Progenitor cell of endocrine pancreas (in vitro differentiated cells): Measurements from ENCODE around the gene LRMDA. TPM values are rescaled to one million over a fixed set of nuclear protein-coding genes. Genes with fewer than 3 reads are reported as not detected.

Experiments
- DNase-seq: peaks from one replicate; pipeline ENCODE4 v3.0.0; 2021; ENCODE audit warnings: low spot score; ENCODE audit not compliant: unreplicated experiment
- H3K27ac Mint-ChIP-seq: 2 replicates; pipeline ENCODE4 v1.8.0; 2021; ENCODE audit warnings: mild to moderate bottlenecking, moderate library complexity, mixed read lengths
- H3K27me3 Mint-ChIP-seq: 2 replicates; pipeline ENCODE4 v1.8.0; 2021; ENCODE audit warnings: mixed read lengths
- H3K36me3 Mint-ChIP-seq: 2 replicates; pipeline ENCODE4 v1.8.0; 2022; ENCODE audit warnings: mixed read lengths; ENCODE audit not compliant: insufficient read depth
- H3K4me1 Mint-ChIP-seq: 2 replicates; pipeline ENCODE4 v1.8.0; 2021; ENCODE audit warnings: low read depth, mixed read lengths
- H3K4me3 Mint-ChIP-seq: 2 replicates; pipeline ENCODE4 v1.8.0; 2021; ENCODE audit warnings: low read depth, mild to moderate bottlenecking, moderate library complexity, mixed read lengths
- H3K9me3 Mint-ChIP-seq: 2 replicates; pipeline ENCODE4 v1.8.0; 2021; ENCODE audit warnings: low read depth, mixed read lengths
- CTCF ChIP-seq: fragments of 200-600 bp; sonication (generic); IDR thresholded peaks from one replicate; pipeline ENCODE4 v1.5.0; 2021; ENCODE audit warnings: antibody characterized with exemption, mild to moderate bottlenecking; ENCODE audit not compliant: unreplicated experiment
- total RNA-seq: library from RNA; stranded (reverse); gene quantifications from 2 replicates; pipeline ENCODE4 v1.2.1, GENCODE V29; 2021

The LRMDA gene
- total RNA-seq, 1 donor from 2014 or later = 6.5 TPM

- peaks cover 8% of the 10 kb centered on the region for H3K36me3 Mint-ChIP-seq
- no peak overlapping the region for H3K4me3 Mint-ChIP-seq
- TF ChIP-seq CTCF = no peak
- no peak overlapping the region for H3K27ac Mint-ChIP-seq
- H3K27me3 Mint-ChIP-seq = no peaks in the 10 kb centered on the region
- peaks cover 31% of the 10 kb centered on the region for H3K9me3 Mint-ChIP-seq
- no peak for DNase-seq
- peaks cover 4% of the 10 kb centered on the region for H3K4me1 Mint-ChIP-seq
Observed at GRCh38 chr10:76257816-76258215, 826.4 kb downstream of the LRMDA start.

DNA sequence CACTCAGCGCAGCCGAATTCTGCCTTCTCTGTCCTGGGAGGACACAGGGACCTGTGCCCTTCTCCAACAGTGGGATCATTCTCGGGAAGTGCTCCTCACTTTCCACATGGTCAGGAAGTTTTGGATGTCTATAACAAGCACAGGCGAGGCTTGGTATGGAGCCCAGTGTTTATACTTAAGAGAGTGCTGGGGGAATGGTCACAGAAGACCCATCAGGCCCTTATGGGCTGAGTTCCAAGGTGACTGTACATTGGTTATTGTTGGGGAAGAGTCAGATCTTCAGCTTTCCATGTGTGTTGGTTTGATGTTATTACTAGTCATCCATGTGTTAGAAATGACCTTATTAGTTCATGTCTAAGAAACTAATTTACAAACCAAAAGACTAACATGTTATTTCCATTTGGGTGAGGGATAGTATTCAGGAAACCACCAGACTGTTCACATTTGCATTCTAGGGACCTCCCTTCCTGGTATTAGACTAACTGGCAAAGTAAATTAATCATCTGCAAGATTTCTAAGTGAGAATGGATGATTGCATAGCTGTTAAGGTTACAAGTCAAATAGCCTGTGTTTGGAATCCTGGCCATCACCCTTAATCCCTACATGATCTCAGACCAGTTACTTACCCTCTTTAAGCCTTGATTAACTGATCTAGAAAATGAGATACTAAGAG is 834.2 kb downstream of the LRMDA start:
- Mint-ChIP-seq H3K27ac (no peak overlapping the region), H3K4me3 (no peak overlapping the region), H3K27me3 (no peaks in the 10 kb centered on the region), H3K36me3 (peaks cover 1% of the 10 kb centered on the region), H3K4me1 (peaks cover 22% of the 10 kb centered on the region), H3K9me3 (peaks cover 8% of the 10 kb centered on the region)
- DNase-seq = no peak
- TF ChIP-seq CTCF = no peak

DNA sequence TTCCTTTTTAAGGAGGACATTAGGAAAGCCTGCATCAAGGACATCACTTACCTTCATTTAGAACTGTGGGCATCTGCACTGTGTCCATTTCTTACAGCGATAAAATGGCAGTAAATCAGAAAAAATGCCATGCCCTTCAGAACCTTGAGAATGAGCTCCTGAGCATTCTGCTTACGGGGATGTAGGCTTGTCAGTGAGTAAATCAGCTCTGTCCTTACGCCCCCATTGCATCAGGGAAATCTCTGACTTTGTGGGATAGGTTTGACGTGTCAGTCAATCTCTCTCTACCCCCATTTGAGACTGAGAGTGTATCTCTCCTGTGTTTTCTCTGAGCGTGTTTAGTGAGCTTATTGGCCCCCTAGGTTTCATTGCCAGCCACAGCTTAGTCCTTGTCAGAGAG is 837.1 kb downstream of the LRMDA start:
- no peak for TF ChIP-seq CTCF
- peaks cover 22% of the 10 kb centered on the region for H3K4me1 Mint-ChIP-seq

DNA sequence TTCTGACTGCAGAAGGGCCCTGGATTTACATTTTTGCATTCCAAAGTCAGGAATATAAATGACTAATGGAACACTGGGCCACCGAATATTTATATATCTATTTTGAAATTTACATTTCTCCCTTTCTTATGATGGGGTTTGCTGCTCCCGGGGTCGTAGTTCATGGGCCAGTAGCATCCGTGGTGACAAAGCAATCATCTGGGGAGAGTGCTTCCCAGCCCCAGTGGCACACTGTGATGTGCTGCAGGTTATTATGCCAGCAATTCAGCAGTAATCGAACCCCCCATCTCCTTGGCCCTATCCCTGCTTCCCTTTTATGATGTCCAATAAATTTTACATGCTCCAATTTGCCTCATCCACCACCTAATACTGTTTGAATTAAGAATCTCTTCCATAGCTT is 837.5 kb downstream of the LRMDA start:
- no peak for TF ChIP-seq CTCF
- H3K4me3 Mint-ChIP-seq = no peak overlapping the region
- H3K27ac Mint-ChIP-seq = no peak overlapping the region
- no peaks in the 10 kb centered on the region for H3K27me3 Mint-ChIP-seq
- no peak for DNase-seq
- no peaks in the 10 kb centered on the region for H3K36me3 Mint-ChIP-seq
- peaks cover 2% of the 10 kb centered on the region for H3K9me3 Mint-ChIP-seq
- H3K4me1 Mint-ChIP-seq = peaks cover 19% of the 10 kb centered on the region

More for the DNA sequence above, 837.1 kb downstream of the LRMDA start:
- Mint-ChIP-seq H3K9me3 (no peaks in the 10 kb centered on the region), H3K27ac (no peak overlapping the region), H3K4me3 (no peak overlapping the region), H3K36me3 (no peaks in the 10 kb centered on the region), H3K27me3 (no peaks in the 10 kb centered on the region)
- DNase-seq = no peak

GRCh38 chr10:76270464-76270863 is 839.0 kb downstream of the LRMDA start:
- TF ChIP-seq CTCF = no peak
- no peak for DNase-seq
- Mint-ChIP-seq H3K27ac (peak overlapping the region; percentile 63), H3K27me3 (no peaks in the 10 kb centered on the region), H3K9me3 (peaks cover 15% of the 10 kb centered on the region), H3K4me1 (peaks cover 11% of the 10 kb centered on the region), H3K4me3 (no peak overlapping the region), H3K36me3 (peaks cover 4% of the 10 kb centered on the region)
